Left lung (tissue), 10 donors: ENCODE measurements around the gene TNFAIP8. TPM values are rescaled to one million over a fixed set of nuclear protein-coding genes. Genes with fewer than 3 reads are reported as not detected.
A peak's percentile ranks its signal among the peaks of the same experiment; 100 is the strongest.

ENCODE experiments used
- ATAC-seq: fragments of 200-7000 bp; cut with Tn5 transposase; one replicate; pipeline ENCODE4 v1.9.1; 2020; ENCODE audit warnings: moderate library complexity
- DNase-seq, 4 donors: peaks; one replicate each; pipeline ENCODE4 v3.0.0-alpha.2; 2013 to 2020
- H3K27ac ChIP-seq, 2 donors: fragments of 200-600 bp; sonication (generic) in 1 of 2; one replicate each; pipeline versions ENCODE4 v1.5.0 to v1.8.0; 2020 to 2021
- H3K27me3 ChIP-seq, 2 donors: fragments of 200-600 bp; sonication (generic) in 1 of 2; one replicate each; pipeline versions ENCODE4 v1.5.0 to v1.8.0; 2020 to 2021
- H3K36me3 ChIP-seq, 2 donors: fragments of 200-600 bp; sonication (generic) in 1 of 2; one replicate each; pipeline versions ENCODE4 v1.5.0 to v1.8.0; 2020 to 2021
- H3K4me1 ChIP-seq, 2 donors: fragments of 200-600 bp; one replicate each; pipeline ENCODE4 v1.8.0; 2021
- H3K4me3 ChIP-seq, 2 donors: fragments of 200-600 bp; sonication (generic) in 1 of 2; one replicate each; pipeline versions ENCODE4 v1.5.0 to v1.8.0; 2020 to 2021; ENCODE audit warnings: mild to moderate bottlenecking in 1 of 2
- H3K9me3 ChIP-seq, 2 donors: fragments of 200-600 bp; sonication (generic) in 1 of 2; one replicate each; pipeline versions ENCODE4 v1.5.0 to v1.8.0; 2020 to 2021
- intact Hi-C, 2 donors: fragments of 100-400 bp; cut with DNase I; formaldehyde crosslinking; loops; one replicate each; pipeline versions ENCODE4 v1.11.2 to v1.14.2; 2022
- polyA plus RNA-seq, 6 donors: library from polyadenylated mRNA; unstranded; fragments of 120-200 nt; gene quantifications; one replicate each; pipeline ENCODE4 v1.2.1, GENCODE V29; 2013; ENCODE audit not compliant: insufficient read length in 6 of 6
- total RNA-seq, 2 donors: library from RNA; stranded (reverse); fragmentation: NEBNext Ultra II Directional; extraction: Animal tissue kit (Norgen Biotek cat#: 25700); gene quantifications; one replicate each; pipeline ENCODE4 v1.2.1, GENCODE V29; 2021
- TF ChIP-seq, protein P1 (sequence below), 2 donors: fragments of 200-600 bp; sonication (generic) in 1 of 2; IDR thresholded peaks; one replicate each; pipeline versions ENCODE4 v1.5.0 to v1.8.0; 2021; ENCODE audit warnings: antibody characterized with exemption in 2 of 2
- donor health status: DM: no; HTN: yes; CAD: no.
- donor health status: DM: no; HTN: no; CAD: no.

The TNFAIP8 gene
- total and polyA plus RNA-seq, 8 donors, result 15.6 to 31.6 (median 25.6) TPM

- H3K27ac ChIP-seq, result no peak overlapping the region
- H3K9me3 ChIP-seq, result no peaks in the 10 kb centered on the region
- intact Hi-C loops, result no loop called here
- H3K4me3 ChIP-seq, result no peak overlapping the region
- ATAC-seq (no peak), DNase-seq (no peak)
- H3K36me3 ChIP-seq, result no peaks in the 10 kb centered on the region
- H3K4me1 ChIP-seq, result peaks cover 14 to 88% of the 10 kb centered on the region in 2 donors
- no peaks in the 10 kb centered on the region for H3K27me3 ChIP-seq
- TF ChIP-seq, protein P1, sequence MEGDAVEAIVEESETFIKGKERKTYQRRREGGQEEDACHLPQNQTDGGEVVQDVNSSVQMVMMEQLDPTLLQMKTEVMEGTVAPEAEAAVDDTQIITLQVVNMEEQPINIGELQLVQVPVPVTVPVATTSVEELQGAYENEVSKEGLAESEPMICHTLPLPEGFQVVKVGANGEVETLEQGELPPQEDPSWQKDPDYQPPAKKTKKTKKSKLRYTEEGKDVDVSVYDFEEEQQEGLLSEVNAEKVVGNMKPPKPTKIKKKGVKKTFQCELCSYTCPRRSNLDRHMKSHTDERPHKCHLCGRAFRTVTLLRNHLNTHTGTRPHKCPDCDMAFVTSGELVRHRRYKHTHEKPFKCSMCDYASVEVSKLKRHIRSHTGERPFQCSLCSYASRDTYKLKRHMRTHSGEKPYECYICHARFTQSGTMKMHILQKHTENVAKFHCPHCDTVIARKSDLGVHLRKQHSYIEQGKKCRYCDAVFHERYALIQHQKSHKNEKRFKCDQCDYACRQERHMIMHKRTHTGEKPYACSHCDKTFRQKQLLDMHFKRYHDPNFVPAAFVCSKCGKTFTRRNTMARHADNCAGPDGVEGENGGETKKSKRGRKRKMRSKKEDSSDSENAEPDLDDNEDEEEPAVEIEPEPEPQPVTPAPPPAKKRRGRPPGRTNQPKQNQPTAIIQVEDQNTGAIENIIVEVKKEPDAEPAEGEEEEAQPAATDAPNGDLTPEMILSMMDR (IDR thresholded peaks at IDR 0.05), result no peak
These were observed 6.9 kb downstream of the TNFAIP8 start for GRCh38 chr5:119362714-119363113.

GRCh38 chr5:119363271-119363670 is 7.5 kb downstream of the TNFAIP8 start:
- Histone ChIP-seq H3K4me1 (peaks cover 16 to 88% of the 10 kb centered on the region in 2 donors), H3K9me3 (no peaks in the 10 kb centered on the region), H3K4me3 (no peak overlapping the region), H3K27ac (no peak overlapping the region), H3K36me3 (no peaks in the 10 kb centered on the region), H3K27me3 (no peaks in the 10 kb centered on the region)
- DNase-seq, result no peak
- ATAC-seq, result no peak
- TF ChIP-seq, protein P1 (IDR thresholded peaks at IDR 0.05), result no peak
- intact Hi-C loops, result no loop called here

- ATAC-seq, result no peak
- Histone ChIP-seq H3K4me3 (no peak overlapping the region), H3K36me3 (no peaks in the 10 kb centered on the region), H3K9me3 (no peaks in the 10 kb centered on the region), H3K27ac (no peak overlapping the region), H3K27me3 (no peaks in the 10 kb centered on the region), H3K4me1 (peaks cover 16 to 87% of the 10 kb centered on the region in 2 donors)
- TF ChIP-seq, protein P1 (IDR thresholded peaks at IDR 0.05), result no peak
- intact Hi-C loops, result no loop called here
- DNase-seq, result no peak
These were observed 8.1 kb downstream of the TNFAIP8 start for GRCh38 chr5:119363936-119364335.

- ATAC-seq, result peak; percentile 16
- TF ChIP-seq, protein P1 (IDR thresholded peaks at IDR 0.05), result no peak
- no peaks in the 10 kb centered on the region for H3K36me3 ChIP-seq
- no peak for DNase-seq
- H3K27ac ChIP-seq, result peak overlapping the region in 1 of 2 donors; percentile 46
- H3K27me3 ChIP-seq, result no peaks in the 10 kb centered on the region
- intact Hi-C loops, result no loop called here
- H3K9me3 ChIP-seq, result no peaks in the 10 kb centered on the region
- H3K4me1 ChIP-seq, result peaks cover 15 to 79% of the 10 kb centered on the region in 2 donors
- H3K4me3 ChIP-seq, result no peak overlapping the region
These were observed 10.2 kb downstream of the TNFAIP8 start for GRCh38 chr5:119365847-119366539.

DNA sequence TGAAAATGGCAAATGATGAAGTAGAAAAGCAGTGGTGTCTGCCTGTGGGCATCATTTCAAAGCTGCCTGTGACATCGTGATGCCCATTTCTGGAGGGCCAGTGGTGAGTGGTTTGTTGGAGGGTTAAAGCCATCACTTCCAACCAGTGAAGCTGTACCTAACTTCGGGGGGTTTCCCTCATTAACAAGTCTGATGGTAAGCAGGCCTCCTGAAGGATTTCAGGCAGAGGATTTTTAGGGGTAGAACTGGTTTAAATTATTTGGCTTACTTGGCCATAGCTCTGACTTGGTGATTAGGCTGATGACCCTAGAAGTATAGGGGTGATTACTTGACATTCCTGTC is 10.7 kb downstream of the TNFAIP8 start:
- Histone ChIP-seq H3K36me3 (no peaks in the 10 kb centered on the region), H3K27me3 (no peaks in the 10 kb centered on the region), H3K27ac (peak overlapping the region in 1 of 2 donors; percentile 46), H3K4me3 (no peak overlapping the region), H3K4me1 (peaks cover 14 to 73% of the 10 kb centered on the region in 2 donors), H3K9me3 (no peaks in the 10 kb centered on the region)
- intact Hi-C loops, result no loop called here
- ATAC-seq, result no peak
- no peak for DNase-seq
- TF ChIP-seq, protein P1 (IDR thresholded peaks at IDR 0.05), result no peak
